ENCODE results near the gene STXBP1.

DNA sequence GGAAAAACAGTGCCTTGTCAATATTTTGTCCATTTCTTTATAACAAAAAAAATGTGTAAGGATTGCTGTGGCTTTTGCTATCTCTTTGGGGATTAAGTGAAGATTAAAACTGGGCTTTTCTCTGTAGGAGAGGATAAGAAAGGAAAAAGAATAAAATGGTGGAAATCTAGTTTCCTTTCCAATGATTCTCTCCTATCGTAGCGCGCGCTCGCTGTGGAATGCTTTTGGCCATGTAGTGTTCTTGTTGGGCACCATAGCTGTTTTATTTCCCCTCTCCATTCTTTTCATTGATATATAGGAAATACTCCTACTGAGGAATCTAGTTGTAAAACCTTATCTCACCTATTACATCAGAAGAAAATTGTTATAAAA is 1.5 kb downstream of the STXBP1 start:
- TF ChIP-seq GATA2 (IDR thresholded peaks at IDR 0.05; ENCODE audit: low read depth, low read length), result no peak
- no peak for TF ChIP-seq GATA3 (IDR thresholded peaks at IDR 0.05; ENCODE audit: low read depth, low read length)

Data from SH-SY5Y (cell line).